ENCODE data around the gene KANK4.

The KANK4 gene

GRCh38 chr1:62336995-62337705 lies 17.9 kb upstream of the KANK4 start:
- DNase-seq: no peak

DNA sequence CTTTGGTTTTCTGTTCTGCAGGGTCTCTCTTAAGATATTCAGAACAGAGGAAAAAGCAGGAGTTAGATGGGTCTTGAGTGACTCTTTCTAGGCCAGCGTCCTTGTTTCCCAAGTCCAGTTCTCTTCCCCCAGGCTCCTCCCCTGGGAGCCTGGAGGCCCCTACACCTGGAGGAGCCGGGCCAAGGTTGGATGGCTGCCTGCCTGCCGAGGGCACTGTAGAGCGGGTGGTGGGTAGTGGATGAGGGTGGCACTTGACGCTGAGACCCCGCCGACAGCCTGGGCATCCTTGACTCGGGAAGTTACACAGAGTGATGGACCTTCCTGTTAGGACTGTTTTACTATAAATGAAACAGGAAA lies 17.4 kb upstream of the KANK4 start:
- no peak for DNase-seq

DNA sequence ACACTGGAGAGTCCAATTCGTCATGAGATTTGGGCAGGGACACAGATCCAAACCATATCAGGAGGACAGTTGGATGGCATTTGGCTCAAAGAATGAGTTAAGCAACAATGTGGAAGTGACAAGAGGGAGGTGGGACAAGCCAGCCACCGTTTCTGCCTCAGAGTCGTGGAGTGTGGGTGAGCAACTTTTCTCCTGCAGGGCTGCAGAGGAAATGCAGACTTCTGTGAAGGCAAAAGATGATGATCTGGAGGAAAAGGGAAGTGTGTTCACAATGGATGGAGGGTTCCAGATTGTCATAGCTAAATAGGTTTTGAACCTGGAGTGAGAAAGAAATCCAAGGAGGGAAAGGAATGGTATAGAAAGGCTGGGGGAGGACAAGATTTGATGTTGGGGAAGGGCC lies 16.4 kb upstream of the KANK4 start:
- no peak for DNase-seq

GRCh38 chr1:62334434-62334985 lies 15.3 kb upstream of the KANK4 start:
- no peak for DNase-seq

GRCh38 chr1:62333441-62333840 lies 14.2 kb upstream of the KANK4 start:
- DNase-seq: no peak

DNA sequence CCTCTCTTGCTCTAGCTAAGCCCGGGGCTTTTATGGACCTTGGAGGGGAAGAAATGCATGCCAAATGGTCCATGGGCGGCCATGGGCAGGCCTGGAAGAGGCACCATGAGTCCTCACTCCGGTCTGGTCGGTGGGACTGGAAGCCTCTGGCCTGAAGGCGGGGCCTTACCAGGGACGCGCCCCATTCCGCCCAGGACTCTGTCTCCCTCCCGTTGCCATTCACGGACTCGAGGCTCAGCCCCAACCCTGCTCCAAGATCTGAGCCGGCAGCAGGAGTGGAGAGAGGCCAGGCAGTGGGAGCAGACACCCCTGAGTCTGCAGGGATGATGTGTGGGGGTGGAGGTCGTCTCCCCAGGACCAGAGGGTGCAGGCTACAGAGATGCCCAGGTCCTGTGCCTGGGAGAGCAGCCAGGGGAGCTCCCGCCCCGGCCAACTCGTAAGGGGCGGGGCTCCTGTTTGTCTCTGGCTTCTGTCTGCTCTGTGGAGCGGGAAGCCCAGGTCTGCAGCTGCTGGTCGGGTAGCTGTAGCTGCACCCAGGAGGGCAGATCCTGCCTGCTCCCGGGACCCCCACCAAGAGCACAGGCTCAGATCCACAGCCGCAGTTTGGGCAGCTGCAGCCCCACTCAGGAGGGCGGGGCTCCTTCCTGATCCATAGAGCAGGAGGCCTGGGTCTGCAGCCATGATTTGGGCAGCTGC lies 8.3 kb upstream of the KANK4 start:
- DNase-seq: no peak

DNA sequence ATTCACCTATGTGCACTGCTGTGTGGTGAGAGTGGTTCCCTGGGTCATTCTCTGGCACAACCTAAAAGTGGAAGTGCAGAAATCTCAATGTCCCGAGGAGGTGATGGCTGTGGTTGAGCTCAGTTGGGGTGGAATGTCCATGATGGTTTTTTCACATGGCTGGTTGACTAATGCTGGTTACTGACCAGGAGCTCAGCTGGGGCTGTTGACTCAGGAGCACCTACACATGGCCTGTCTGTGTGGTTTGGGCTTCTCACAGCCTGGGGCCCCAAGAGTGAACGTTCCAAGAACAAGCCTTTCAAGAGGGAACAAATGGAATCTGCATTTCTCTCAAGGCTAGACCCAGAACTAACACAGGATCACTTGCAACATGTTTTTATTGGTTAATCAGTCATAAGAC lies 6.4 kb upstream of the KANK4 start:
- no peak for DNase-seq

- DNase-seq: no peak
Observed at GRCh38 chr1:62325081-62325480, 5.8 kb upstream of the KANK4 start.

DNA sequence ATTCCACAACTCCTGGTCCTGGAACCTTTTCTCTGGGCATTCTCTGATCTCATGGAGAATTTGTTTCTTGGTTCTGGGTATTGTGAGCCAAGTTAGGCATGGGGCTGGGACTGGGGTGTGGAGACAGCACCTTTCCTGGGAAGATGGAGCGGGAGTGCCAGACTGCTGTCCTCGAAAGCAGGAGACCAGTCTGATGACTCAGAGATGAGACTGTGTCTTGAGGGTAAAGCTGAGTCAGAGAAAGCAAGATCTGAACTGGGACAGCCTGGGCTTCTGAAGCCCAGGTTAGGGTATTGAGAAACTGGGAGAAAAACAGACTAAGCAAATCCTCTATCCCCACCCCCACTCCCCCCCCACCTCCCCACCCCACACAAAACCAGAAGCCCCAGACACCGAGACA lies 2.2 kb upstream of the KANK4 start:
- no peak for DNase-seq

GRCh38 chr1:62318320-62318755 lies 896 bp downstream of the KANK4 start:
- DNase-seq: no peak

GRCh38 chr1:62317021-62317768 lies 2.0 kb downstream of the KANK4 start:
- DNase-seq: no peak

- DNase-seq: no peak
Observed at GRCh38 chr1:62316135-62316534, 3.1 kb downstream of the KANK4 start.

- DNase-seq: no peak
Observed at GRCh38 chr1:62315387-62315786, 3.8 kb downstream of the KANK4 start.

- DNase-seq: no peak
Observed at GRCh38 chr1:62314454-62315350, 4.5 kb downstream of the KANK4 start.

DNA sequence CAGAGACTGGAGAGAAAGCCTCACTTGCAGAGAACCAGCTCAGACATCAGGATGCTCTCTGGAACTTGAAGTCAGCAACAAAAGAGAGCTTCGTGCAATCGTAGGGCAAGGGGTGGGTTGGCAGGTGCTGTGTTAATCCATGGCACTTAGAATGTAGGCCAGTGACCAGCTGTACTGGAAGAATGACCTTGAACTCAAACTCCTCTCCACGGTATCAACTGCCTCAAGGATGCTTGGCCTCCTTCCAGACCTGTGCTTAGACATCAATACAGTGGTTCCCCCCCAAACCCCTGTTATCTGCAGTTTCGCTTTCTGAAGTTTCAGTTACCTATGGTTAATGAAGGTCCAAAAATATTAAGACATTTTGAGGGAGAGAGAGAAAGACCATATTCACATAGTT lies 6.5 kb downstream of the KANK4 start:
- DNase-seq: no peak

GRCh38 chr1:62311473-62311943 lies 7.7 kb downstream of the KANK4 start:
- no peak for DNase-seq

DNA sequence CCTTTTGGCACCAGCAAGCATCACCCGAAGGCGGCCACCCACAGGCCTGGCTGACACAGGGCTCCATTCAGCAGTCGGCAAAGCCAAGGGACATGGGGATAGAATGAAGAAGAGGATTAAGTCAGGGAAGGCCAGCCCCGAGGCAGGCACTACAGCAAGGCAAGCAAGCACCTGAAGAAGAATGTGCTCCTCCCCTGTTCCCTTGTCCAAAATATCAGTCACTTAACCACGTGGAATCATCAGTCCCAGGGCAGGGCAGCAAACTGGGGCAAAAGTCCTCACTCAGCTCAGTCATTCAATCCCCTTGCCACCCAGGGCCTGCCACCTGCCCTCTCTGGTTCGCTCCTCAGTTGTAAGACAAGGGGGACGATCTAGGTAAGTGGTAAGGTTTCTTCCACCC lies 9.3 kb downstream of the KANK4 start:
- DNase-seq: no peak

- no peak for DNase-seq
Observed at GRCh38 chr1:62308606-62309005, 10.6 kb downstream of the KANK4 start.

DNA sequence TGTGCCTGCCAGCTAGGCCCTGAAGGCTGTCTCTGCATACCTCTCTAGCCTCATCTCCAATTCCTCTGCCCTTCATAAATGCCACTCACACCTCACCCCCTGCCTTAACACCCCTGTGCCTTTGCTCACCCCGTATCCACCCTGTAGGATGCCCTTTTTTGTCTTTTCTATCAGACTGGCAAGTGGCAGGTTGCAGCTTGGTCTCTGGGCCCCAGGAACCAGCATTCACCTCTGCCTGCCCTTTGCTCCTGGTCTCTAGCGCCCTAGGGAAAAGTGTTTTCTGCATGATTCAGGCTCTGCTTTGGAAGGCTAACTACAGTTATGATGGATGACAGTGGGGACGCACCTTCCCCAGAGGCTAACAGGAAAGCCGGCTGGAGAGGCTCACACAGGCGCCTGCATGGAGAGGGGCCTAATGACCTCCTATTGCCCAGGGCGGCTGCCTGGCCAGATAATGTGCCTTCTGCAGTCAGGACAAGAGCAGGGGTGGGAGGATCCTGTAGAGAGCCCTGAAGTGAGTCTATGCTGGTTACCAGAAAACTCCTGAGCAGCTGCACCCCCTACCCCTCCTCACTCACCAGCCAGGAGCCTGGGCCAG lies 11.2 kb downstream of the KANK4 start:
- peak in 1 of 3 experiments; percentile 12 for DNase-seq

DNA sequence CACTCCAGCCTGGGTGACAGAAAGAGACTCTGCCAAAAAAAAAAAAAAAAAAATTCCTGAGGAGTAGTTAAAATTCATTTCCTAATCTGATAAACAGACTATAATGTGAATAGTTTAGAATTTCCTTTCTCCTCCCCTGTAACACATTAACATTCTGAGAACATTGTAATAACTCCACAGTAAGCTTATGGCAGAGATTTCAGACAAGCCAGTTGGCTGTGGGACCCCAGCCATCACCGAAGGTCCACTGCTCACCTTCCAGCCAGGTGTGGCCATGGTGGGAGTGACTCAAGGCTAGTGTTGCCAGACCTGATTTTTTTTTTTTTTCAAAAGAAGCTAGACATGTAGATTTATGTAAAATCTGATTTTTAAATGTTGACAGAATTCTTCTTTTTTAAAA lies 11.8 kb downstream of the KANK4 start:
- DNase-seq: no peak

- DNase-seq: no peak
Observed at GRCh38 chr1:62306065-62306464, 13.2 kb downstream of the KANK4 start.

DNA sequence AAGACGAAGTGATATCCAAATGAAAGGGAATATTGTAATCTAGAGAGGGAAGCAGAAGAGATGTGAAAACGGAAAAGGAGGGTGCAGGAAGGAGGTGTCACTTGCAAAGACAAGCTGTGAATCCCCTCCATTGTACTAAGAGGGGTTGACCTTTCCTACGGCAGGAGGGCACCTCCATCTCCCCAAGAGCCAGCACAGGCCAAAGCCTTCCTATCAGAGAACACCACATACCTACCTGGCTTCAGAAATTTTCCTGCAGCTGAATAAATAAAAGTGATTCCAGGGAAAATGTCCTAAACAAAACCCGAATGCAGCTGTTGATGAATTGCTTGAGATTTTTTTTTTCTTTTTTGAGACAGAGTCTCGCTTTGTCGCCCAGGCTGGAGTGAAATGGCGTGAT lies 14.3 kb downstream of the KANK4 start:
- no peak for DNase-seq
